OCI-LY1 (cell line): ENCODE data around the gene ZFTA.

Experiments
- H2AFZ ChIP-seq: fragments of 200-600 bp; sonication (generic), shearing (Covaris generic); 2 replicates; pipeline ENCODE4 v1.6.0; 2014; ENCODE audit warnings: antibody characterized with exemption, mild to moderate bottlenecking, low read length
- H3F3A ChIP-seq: fragments of 200-600 bp; sonication (generic), shearing (Covaris generic); 2 replicates; pipeline ENCODE4 v1.6.0; 2014; ENCODE audit warnings: mild to moderate bottlenecking, antibody characterized with exemption, low read length, moderate library complexity; ENCODE audit not compliant: insufficient read depth
- H3K27ac ChIP-seq: fragments of 200-600 bp; sonication (generic); 2 replicates; pipeline ENCODE4 v1.5.1; 2014; ENCODE audit warnings: low read length, mixed run types, mild to moderate bottlenecking, low read depth; ENCODE audit not compliant: poor library complexity, severe bottlenecking
- H3K27me3 ChIP-seq: fragments of 200-600 bp; sonication (generic); 2 replicates; pipeline ENCODE4 v1.6.0; 2014; ENCODE audit warnings: antibody characterized with exemption, mild to moderate bottlenecking, low read length, moderate library complexity; ENCODE audit not compliant: insufficient read depth
- H3K36me3 ChIP-seq: fragments of 200-600 bp; sonication (generic); 2 replicates; pipeline ENCODE4 v1.6.1; 2014; ENCODE audit warnings: mild to moderate bottlenecking, antibody characterized with exemption, low read length, moderate library complexity, mixed read lengths; ENCODE audit not compliant: insufficient read depth
- H3K4me1 ChIP-seq: fragments of 200-600 bp; sonication (generic); 2 replicates; pipeline ENCODE4 v1.5.1; 2014; ENCODE audit warnings: mild to moderate bottlenecking, low read length, moderate library complexity; ENCODE audit not compliant: insufficient read depth, severe bottlenecking
- H3K4me2 ChIP-seq: fragments of 200-600 bp; sonication (generic), shearing (Covaris generic); 2 replicates; pipeline ENCODE4 v1.6.1; 2014; ENCODE audit warnings: low read length
- H3K4me3 ChIP-seq: fragments of 200-600 bp; sonication (generic); 2 replicates; pipeline ENCODE4 v1.5.1; 2014; ENCODE audit warnings: low read length, low read depth, mild to moderate bottlenecking, mixed read lengths; ENCODE audit not compliant: poor library complexity, severe bottlenecking
- H3K79me2 ChIP-seq: fragments of 200-600 bp; shearing (Covaris generic); 2 replicates; pipeline ENCODE4 v1.6.1; 2016; ENCODE audit warnings: mixed run types, low read length, mixed read lengths; ENCODE audit not compliant: insufficient read depth
- H3K9ac ChIP-seq: fragments of 200-600 bp; sonication (generic), shearing (Covaris generic); 2 replicates; pipeline ENCODE4 v1.6.1; 2014; ENCODE audit warnings: mild to moderate bottlenecking, low read length, mixed read lengths
- H3K9me2 ChIP-seq: fragments of 200-600 bp; sonication (generic), shearing (Covaris generic); 2 replicates; pipeline ENCODE4 v1.6.1; 2014; ENCODE audit warnings: low read depth, mild to moderate bottlenecking, low read length, mixed read lengths
- H3K9me3 ChIP-seq: fragments of 200-600 bp; shearing (Covaris generic); 2 replicates; pipeline ENCODE4 v1.6.1; 2014; ENCODE audit warnings: low read length, mixed read lengths
- H4K20me1 ChIP-seq: fragments of 200-600 bp; sonication (generic), shearing (Covaris generic); 2 replicates; pipeline ENCODE4 v1.6.0; 2016; ENCODE audit warnings: mild to moderate bottlenecking, low read length; ENCODE audit not compliant: insufficient read depth
- EZH2 ChIP-seq: fragments of 200-600 bp; sonication (generic), shearing (Covaris generic); IDR thresholded peaks from 2 replicates; pipeline ENCODE4 v1.8.0; 2017; ENCODE audit warnings: borderline replicate concordance, mixed run types, mild to moderate bottlenecking, antibody characterized with exemption, low read length, moderate library complexity, mixed read lengths
- TF ChIP-seq, protein P1 (sequence below): fragments of 200-600 bp; sonication (generic), shearing (Covaris generic); IDR thresholded peaks from 2 replicates; pipeline ENCODE4 v1.5.1; 2017; ENCODE audit warnings: mild to moderate bottlenecking, antibody characterized with exemption, low read length, moderate library complexity, mixed read lengths

Gene ZFTA

DNA sequence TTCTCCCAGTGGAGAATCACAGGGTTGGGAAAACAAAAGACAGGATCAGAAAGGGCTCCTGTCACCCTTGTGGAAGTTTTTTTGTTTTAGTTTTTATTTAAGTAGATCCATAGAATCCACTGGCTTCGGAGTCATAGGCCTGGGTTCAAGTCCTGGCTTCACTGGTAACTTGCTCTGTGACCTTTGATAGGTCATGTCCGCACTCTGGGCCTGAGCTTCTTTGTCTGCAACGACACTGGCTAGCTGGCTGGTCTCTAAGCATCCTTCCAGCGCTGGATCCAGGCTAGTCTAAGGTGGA, 1.4 kb downstream of the ZFTA start:
- Histone ChIP-seq H3K4me2 (peak overlapping the region; percentile 92), H3F3A (no peaks in the 10 kb centered on the region), H3K36me3 (no peaks in the 10 kb centered on the region), H2AFZ (no peak overlapping the region), H4K20me1 (no peaks in the 10 kb centered on the region), H3K9ac (peak overlapping the region; percentile 72; the same call in 1 of the 2 replicates), H3K4me3 (peak overlapping the region; percentile 69), H3K9me3 (no peaks in the 10 kb centered on the region), H3K79me2 (no peaks in the 10 kb centered on the region), H3K4me1 (peaks cover 22% of the 10 kb centered on the region), H3K9me2 (no peaks in the 10 kb centered on the region), H3K27me3 (no peaks in the 10 kb centered on the region), H3K27ac (no peak overlapping the region)
- TF ChIP-seq, protein P1, sequence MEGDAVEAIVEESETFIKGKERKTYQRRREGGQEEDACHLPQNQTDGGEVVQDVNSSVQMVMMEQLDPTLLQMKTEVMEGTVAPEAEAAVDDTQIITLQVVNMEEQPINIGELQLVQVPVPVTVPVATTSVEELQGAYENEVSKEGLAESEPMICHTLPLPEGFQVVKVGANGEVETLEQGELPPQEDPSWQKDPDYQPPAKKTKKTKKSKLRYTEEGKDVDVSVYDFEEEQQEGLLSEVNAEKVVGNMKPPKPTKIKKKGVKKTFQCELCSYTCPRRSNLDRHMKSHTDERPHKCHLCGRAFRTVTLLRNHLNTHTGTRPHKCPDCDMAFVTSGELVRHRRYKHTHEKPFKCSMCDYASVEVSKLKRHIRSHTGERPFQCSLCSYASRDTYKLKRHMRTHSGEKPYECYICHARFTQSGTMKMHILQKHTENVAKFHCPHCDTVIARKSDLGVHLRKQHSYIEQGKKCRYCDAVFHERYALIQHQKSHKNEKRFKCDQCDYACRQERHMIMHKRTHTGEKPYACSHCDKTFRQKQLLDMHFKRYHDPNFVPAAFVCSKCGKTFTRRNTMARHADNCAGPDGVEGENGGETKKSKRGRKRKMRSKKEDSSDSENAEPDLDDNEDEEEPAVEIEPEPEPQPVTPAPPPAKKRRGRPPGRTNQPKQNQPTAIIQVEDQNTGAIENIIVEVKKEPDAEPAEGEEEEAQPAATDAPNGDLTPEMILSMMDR = no peak

DNA sequence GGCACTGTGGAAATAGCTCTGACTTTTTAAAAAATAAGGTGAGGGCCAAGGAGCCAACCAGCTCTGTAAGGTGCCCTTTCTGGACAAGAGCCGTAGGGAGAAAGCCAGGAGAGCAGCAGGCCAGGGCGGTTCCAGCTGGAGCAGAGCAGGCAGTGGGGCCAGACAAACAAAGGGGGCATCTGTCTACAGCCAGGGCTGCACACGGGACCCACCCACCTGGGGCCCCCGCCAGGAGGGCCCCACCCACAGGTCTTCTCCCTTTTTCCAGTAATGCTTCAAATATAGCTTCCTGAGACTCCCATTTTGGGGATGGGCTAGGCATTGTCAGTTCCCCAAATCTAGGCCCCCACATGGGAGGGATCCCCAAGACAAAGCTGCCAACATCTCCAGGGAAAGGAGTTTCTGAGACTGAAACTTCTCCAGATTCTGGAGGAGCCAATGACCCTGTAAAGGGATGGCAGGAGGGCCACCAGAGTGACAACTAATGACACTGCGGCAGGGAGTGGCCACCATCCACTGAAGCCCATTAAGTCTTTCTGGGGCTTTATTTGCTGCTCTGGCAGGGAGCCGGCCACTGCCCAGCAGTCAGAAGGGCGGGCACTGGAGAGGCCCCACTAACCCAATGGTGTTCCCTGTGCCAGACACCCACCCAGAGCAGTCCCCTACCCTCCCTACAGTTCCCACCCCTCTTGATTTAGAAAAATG, 1.9 kb downstream of the ZFTA start:
- H3K27ac ChIP-seq = no peak overlapping the region
- no peaks in the 10 kb centered on the region for H3F3A ChIP-seq
- peaks cover 22% of the 10 kb centered on the region for H3K4me1 ChIP-seq
- no peak overlapping the region; the same call in 1 of the 2 replicates for H3K9ac ChIP-seq
- H3K4me2 ChIP-seq = peak overlapping the region; percentile 92
- TF ChIP-seq, protein P1 = no peak
- no peak for TF ChIP-seq EZH2
- H3K79me2 ChIP-seq = no peaks in the 10 kb centered on the region
- H3K27me3 ChIP-seq = no peaks in the 10 kb centered on the region
- H4K20me1 ChIP-seq = no peaks in the 10 kb centered on the region
- H2AFZ ChIP-seq = no peak overlapping the region
- H3K4me3 ChIP-seq = peak overlapping the region; percentile 69
- no peaks in the 10 kb centered on the region for H3K36me3 ChIP-seq
- no peaks in the 10 kb centered on the region for H3K9me3 ChIP-seq
- H3K9me2 ChIP-seq = no peaks in the 10 kb centered on the region

DNA sequence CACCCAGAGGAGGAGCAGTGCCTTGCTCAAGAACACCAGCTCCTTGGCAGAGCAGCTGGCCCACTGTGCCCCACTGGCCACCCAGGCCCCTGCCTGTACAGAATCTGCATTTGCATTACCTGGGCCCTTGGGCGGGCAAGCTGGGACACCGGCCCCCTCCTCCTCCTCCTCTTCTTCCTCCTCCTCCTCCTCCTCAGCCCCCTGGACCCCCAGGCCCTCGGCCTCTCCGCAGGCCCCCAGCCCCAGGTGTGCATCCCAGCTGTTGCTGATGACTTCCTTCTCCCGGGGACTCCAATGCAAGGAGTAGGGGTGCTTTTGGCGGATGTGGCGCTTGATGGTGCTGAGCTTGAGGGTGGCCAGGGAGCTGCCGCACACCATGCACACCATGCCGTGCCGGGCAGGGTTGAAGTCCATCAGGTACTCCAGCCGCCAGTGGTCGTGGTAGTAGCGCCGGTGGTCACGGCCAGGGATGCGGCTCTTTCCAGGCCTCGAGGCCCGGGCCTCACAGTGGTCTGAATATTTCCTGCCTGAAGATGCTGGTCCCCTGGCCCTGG, 2.8 kb downstream of the ZFTA start:
- Histone ChIP-seq H3K4me3 (no peak overlapping the region), H3K36me3 (peaks cover 8% of the 10 kb centered on the region; the same call in 1 of the 2 replicates), H4K20me1 (no peaks in the 10 kb centered on the region), H3K9ac (no peak overlapping the region), H3K79me2 (no peaks in the 10 kb centered on the region), H3K4me2 (no peak overlapping the region), H3K9me2 (no peaks in the 10 kb centered on the region), H3F3A (no peaks in the 10 kb centered on the region), H3K27me3 (no peaks in the 10 kb centered on the region), H3K27ac (no peak overlapping the region), H3K4me1 (peaks cover 22% of the 10 kb centered on the region), H2AFZ (no peak overlapping the region), H3K9me3 (no peaks in the 10 kb centered on the region)
- TF ChIP-seq EZH2 = no peak
- TF ChIP-seq, protein P1 = no peak
